ENCODE data around the gene SYCP2.

SYCP2 gene

DNA sequence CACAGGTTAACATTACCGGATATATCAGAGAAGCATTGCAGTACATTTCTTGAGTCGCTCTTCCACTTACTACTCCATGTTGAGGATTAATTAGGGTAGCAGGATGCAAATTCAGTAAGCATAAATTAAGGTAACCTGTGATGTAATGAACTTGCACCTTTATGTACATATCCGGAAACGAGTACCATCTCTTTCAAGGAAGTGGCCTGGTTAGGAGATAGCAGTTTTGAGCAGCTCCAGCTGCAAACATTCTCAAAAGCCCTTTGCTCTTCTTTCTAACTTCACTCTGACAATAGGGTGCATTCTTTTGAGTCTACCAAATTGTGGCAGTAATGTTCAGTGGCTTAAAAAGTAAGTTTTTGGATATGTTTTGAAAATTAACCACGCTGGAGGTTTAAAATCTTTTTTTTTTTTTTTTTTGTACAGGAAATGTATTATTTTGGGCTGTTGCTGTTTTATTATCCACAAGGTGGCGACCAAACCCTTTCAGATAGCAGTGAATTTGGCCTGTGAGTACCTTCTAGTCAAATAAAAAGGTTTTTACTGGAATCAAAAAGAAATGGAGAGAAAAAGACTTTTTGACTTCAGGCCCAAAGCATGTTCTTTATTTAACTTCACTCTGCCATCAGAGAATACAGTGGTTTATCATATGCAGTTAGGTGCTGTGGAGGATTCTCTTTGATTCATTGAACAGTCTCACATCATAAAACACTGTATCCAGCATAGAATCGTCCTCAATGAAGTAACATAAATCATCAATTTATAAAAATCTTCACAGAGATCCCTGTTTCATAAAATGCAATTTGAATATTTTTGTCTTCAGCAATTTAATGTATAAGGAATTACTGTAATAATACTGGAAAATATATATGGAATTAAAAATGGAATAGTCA, 15.6 kb upstream of the SYCP2 start:
- Histone ChIP-seq H2AFZ (ENCODE audit: low read depth, low read length) (0 out of 2 replicates have a peak overlapping the region, but pooled peaks have one; percentile 5), H3K79me2 (ENCODE audit: low read length) (no peaks in the 10 kb centered on the region), H3K9ac (ENCODE audit: low read length) (no peak overlapping the region), H3K27ac (ENCODE audit: low read length) (no peak overlapping the region), H3K36me3 (replicated peaks; ENCODE audit: low read depth, low read length) (peaks cover 11% of the 10 kb centered on the region), H3K4me1 (ENCODE audit: low read length) (0 out of 2 replicates have a peak, but pooled peaks cover 3% of the 10 kb centered on the region), H3K27me3 (ENCODE audit: low read depth, low read length) (no peaks in the 10 kb centered on the region), H3K4me2 (ENCODE audit: low read length) (no peak overlapping the region), H4K20me1 (ENCODE audit: insufficient read depth, low read length) (no peaks in the 10 kb centered on the region), H3K9me3 (ENCODE audit: insufficient read depth, low read length) (no peaks in the 10 kb centered on the region), H3K4me3 (ENCODE audit: low read length) (no peak overlapping the region)
- TF ChIP-seq EZH2phosphoT487 (IDR thresholded peaks at IDR 0.05; ENCODE audit: low read depth), result no peak
- TF ChIP-seq, protein P1, sequence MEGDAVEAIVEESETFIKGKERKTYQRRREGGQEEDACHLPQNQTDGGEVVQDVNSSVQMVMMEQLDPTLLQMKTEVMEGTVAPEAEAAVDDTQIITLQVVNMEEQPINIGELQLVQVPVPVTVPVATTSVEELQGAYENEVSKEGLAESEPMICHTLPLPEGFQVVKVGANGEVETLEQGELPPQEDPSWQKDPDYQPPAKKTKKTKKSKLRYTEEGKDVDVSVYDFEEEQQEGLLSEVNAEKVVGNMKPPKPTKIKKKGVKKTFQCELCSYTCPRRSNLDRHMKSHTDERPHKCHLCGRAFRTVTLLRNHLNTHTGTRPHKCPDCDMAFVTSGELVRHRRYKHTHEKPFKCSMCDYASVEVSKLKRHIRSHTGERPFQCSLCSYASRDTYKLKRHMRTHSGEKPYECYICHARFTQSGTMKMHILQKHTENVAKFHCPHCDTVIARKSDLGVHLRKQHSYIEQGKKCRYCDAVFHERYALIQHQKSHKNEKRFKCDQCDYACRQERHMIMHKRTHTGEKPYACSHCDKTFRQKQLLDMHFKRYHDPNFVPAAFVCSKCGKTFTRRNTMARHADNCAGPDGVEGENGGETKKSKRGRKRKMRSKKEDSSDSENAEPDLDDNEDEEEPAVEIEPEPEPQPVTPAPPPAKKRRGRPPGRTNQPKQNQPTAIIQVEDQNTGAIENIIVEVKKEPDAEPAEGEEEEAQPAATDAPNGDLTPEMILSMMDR (IDR thresholded peaks at IDR 0.05; ENCODE audit: low read depth, low read length), result peak; percentile 84

DNA sequence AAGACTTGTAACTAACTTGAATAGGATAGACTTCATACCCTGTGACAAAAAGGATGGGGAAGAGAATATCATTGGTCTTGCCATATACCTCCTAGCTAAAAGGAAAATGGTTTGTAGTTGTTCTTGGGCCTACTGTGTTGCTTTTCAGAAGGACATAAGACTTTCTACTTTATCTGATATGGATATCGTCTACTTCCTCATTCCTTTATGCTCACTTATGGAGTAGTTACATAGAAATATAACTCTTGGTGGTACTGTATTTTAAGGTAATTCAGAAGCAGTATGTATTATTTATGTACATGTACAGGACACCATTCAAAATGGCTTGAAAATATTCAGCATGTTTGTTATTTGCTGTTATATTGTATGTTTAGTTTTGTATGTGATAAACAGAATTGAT, 14.8 kb upstream of the SYCP2 start:
- Histone ChIP-seq H3K27ac (ENCODE audit: low read length) (no peak overlapping the region), H3K4me1 (ENCODE audit: low read length) (0 out of 2 replicates have a peak, but pooled peaks cover 3% of the 10 kb centered on the region), H2AFZ (ENCODE audit: low read depth, low read length) (no peak overlapping the region), H3K4me3 (ENCODE audit: low read length) (no peak overlapping the region), H3K4me2 (ENCODE audit: low read length) (no peak overlapping the region), H4K20me1 (ENCODE audit: insufficient read depth, low read length) (no peaks in the 10 kb centered on the region), H3K79me2 (ENCODE audit: low read length) (no peaks in the 10 kb centered on the region), H3K36me3 (replicated peaks; ENCODE audit: low read depth, low read length) (peaks cover 17% of the 10 kb centered on the region), H3K9me3 (ENCODE audit: insufficient read depth, low read length) (no peaks in the 10 kb centered on the region), H3K27me3 (ENCODE audit: low read depth, low read length) (no peaks in the 10 kb centered on the region), H3K9ac (ENCODE audit: low read length) (no peak overlapping the region)
- TF ChIP-seq, protein P1 (IDR thresholded peaks at IDR 0.05; ENCODE audit: low read depth, low read length), result no peak
- no peak for TF ChIP-seq EZH2phosphoT487 (IDR thresholded peaks at IDR 0.05; ENCODE audit: low read depth)

- no peaks in the 10 kb centered on the region for H3K9me3 ChIP-seq (ENCODE audit: insufficient read depth, low read length)
- no peak overlapping the region for H3K9ac ChIP-seq (ENCODE audit: low read length)
- H3K27me3 ChIP-seq (ENCODE audit: low read depth, low read length), result no peaks in the 10 kb centered on the region
- no peak overlapping the region for H2AFZ ChIP-seq (ENCODE audit: low read depth, low read length)
- TF ChIP-seq, protein P1 (IDR thresholded peaks at IDR 0.05; ENCODE audit: low read depth, low read length), result no peak
- no peak for TF ChIP-seq EZH2phosphoT487 (IDR thresholded peaks at IDR 0.05; ENCODE audit: low read depth)
- H3K36me3 ChIP-seq (replicated peaks; ENCODE audit: low read depth, low read length), result peaks cover 17% of the 10 kb centered on the region
- H3K79me2 ChIP-seq (ENCODE audit: low read length), result no peaks in the 10 kb centered on the region
- no peak overlapping the region for H3K4me2 ChIP-seq (ENCODE audit: low read length)
- H3K4me3 ChIP-seq (ENCODE audit: low read length), result no peak overlapping the region
- H3K27ac ChIP-seq (ENCODE audit: low read length), result no peak overlapping the region
- H3K4me1 ChIP-seq (ENCODE audit: low read length), result 0 out of 2 replicates have a peak, but pooled peaks cover 3% of the 10 kb centered on the region
- H4K20me1 ChIP-seq (ENCODE audit: insufficient read depth, low read length), result no peaks in the 10 kb centered on the region
These were observed 13.9 kb upstream of the SYCP2 start for GRCh38 chr20:59947376-59947775.

DNA sequence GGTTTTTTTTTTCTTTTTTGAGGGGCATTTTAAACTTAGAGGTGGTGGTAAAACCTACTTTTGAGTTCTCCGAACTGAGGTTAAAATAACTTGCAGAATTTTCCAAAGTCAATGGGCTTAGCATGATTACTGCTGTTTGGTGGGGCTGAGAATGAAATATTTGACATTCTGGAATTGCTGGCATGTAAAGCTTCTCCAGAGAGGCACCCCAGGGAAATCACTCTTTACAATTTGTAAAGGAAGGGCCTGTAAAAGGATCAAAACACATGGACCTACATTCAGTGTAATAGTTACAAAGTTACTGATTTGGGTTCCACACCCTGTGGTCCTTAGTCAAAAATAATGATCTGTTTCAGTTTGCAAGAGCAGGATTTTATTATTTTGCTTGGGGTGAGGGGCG, 12.3 kb upstream of the SYCP2 start:
- Histone ChIP-seq H3K4me1 (ENCODE audit: low read length) (peaks cover 11% of the 10 kb centered on the region), H3K4me2 (ENCODE audit: low read length) (no peak overlapping the region), H3K27ac (ENCODE audit: low read length) (no peak overlapping the region), H3K9me3 (ENCODE audit: insufficient read depth, low read length) (no peaks in the 10 kb centered on the region), H3K79me2 (ENCODE audit: low read length) (peaks cover 9% of the 10 kb centered on the region), H2AFZ (ENCODE audit: low read depth, low read length) (no peak overlapping the region), H4K20me1 (ENCODE audit: insufficient read depth, low read length) (no peaks in the 10 kb centered on the region), H3K36me3 (replicated peaks; ENCODE audit: low read depth, low read length) (peaks cover 17% of the 10 kb centered on the region), H3K27me3 (ENCODE audit: low read depth, low read length) (no peaks in the 10 kb centered on the region), H3K4me3 (ENCODE audit: low read length) (no peak overlapping the region), H3K9ac (ENCODE audit: low read length) (no peak overlapping the region)
- no peak for TF ChIP-seq EZH2phosphoT487 (IDR thresholded peaks at IDR 0.05; ENCODE audit: low read depth)
- TF ChIP-seq, protein P1 (IDR thresholded peaks at IDR 0.05; ENCODE audit: low read depth, low read length), result no peak
